Right renal pelvis (tissue), 4 donors: ENCODE results near the gene NFX1. TPM values are rescaled to one million over a fixed set of nuclear protein-coding genes. Genes with fewer than 3 reads are reported as not detected.
"Not testable (repeated sequence)": the region's sequence is repeated elsewhere in the genome, so short reads cannot be mapped to it uniquely, and the experiment has no call there.

Experiments used
- DNase-seq, 4 donors: peaks; one replicate each; pipeline ENCODE4 v3.0.0-alpha.2; 2013; ENCODE audit warnings: low read depth in 4 of 4, low spot score in 3 of 4, missing footprints in 1 of 4
- polyA plus RNA-seq, 4 donors: library from polyadenylated mRNA; unstranded; fragments of 120-200 nt; gene quantifications; one replicate each; pipeline ENCODE4 v1.2.1, GENCODE V29; 2013; ENCODE audit not compliant: insufficient read length in 4 of 4

The NFX1 gene
- polyA plus RNA-seq, 4 donors, result 29.4 to 33.7 (median 32.1) TPM

DNA sequence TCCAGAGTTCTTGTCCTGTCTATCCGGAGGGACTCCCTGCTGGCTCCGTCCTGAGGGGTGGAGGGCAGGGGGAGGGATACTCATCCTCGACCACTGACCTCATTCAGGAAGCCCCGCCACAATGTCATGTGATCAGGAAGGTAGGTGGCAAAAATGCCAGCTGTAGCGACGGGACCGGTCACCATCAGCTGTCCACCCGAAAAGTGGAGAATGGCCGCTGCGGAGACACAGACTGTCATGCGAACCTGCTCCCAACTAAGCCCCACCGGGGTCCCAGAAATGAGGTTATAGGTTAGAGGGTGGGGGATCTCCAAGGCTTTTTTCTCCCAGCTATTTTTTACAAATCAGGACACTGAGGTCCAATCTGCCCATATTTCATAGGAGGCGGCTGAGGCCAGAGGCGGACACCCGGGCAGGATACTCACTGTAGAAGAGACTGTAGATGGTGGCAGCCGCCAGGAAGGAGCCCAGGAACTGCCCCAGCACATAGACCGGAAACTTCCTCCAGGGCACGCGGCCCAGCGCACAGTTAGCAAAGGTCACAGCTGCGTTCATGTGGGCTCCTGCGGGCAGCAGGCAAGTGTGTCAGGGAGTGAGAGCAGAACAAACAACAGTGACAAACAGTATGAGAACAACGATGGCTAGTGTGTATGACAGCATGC lies 95.8 kb downstream of the NFX1 start:
- DNase-seq, result not testable (repeated sequence)

DNA sequence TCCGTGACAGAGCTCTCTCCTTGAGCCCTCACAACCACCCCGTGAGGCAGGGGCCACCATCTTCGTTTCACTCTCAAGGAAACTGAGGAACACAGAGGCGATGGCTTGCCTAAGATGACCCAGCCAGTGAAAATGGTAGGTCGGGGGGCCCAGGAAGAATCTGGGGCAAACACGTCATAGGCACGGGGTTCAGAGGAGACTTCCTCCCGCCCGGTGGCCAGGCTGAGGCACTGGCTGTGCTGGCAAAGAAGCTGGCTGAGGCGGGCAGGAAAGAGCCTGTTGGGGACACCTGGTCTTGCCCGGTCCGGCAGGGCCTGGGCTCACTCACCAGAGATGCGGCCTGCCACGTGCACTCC lies 96.3 kb downstream of the NFX1 start:
- DNase-seq, result not testable (repeated sequence)

DNA sequence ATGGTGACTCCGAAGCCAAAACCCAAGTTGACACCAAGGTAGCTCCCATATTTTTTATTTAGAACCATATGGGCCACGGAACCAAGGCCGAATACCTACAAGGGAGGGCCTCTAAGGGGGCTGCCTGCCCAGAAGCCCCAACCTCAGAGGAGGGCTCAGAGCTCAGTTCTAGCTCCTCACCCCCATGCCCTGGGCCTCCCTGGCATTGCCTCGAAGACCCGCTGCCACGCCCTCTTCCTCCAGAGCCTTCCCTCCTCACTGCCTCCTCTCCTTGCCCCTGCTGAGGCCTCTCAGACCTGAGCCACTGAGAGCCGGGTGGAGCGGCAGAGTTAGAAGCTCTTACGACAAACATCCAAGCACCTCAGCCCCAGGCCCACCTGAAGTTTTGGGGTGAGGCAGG lies 96.7 kb downstream of the NFX1 start:
- DNase-seq, result not testable (repeated sequence)

DNA sequence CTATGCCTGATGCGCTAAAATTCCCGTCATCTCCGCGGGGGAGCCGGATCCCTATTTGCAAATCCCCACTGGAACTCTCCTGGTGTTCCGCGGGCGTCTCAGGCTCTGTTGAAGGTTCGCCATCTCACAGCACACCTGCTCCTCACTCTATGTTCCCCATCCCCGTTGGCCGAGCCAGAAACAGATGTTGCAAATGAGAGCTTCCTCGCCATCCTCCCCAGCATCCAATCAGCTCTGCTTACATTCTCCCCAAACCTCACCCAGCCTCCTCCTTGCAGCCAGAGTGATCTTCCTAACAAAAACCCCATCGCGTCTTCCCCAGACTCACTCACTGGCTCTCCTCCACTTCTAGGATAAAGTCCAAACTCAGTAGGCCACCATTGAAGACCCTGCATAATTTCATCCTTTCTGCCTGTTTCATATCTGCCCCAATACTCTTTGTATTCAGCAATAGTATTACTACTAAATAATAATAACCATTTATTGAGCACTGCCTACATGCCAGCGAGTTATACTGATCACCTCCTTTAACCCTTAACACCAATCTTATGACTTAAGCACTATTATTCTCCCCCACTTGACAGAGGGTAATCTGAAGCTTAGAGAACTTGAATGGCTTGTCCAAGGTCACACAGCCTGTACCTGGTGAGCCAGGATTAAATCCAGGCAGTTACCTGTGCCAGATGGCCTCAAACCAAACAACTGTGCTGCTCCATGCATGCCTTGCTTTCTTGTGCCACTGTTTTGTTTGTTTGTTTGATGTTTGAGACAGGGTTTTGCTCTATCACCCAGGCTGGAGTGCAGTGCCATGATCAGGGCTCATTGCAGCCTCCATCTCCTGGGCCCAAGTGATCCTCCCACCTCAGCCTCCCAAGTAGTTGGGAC lies 98.0 kb downstream of the NFX1 start:
- DNase-seq, result no peak

DNA sequence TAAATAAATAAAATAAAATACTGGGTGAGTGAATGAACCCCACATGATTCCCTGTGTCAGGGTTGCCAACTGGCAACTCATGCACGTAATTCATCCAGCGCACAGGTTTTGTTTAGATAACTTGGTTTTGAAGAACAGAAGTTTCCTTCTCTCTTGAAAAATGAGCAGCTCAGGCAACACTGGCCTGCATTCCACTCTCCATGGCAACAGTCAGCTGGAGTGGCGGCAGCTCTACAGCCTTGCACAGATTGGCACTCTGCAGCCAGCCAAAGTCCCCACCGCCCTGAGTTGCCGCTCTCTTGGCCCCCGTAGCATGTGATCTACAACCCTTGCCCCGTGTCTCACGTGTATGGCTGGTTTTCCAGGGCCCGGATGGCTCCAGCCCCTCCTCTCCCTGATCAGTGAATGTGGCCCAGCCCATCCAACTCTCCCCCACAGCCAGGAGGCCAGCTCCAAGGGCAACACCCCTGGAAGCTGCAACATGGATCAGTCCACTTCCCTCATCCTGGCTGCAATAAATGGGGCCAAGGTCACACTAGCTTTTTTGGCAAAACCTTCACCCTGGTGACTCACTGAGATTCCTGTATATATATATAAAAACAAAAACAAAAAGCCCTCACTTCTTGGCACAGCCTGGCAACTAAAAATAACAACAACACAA lies 100.9 kb downstream of the NFX1 start:
- DNase-seq, result peak; percentile 44 to 65 (median 61)

DNA sequence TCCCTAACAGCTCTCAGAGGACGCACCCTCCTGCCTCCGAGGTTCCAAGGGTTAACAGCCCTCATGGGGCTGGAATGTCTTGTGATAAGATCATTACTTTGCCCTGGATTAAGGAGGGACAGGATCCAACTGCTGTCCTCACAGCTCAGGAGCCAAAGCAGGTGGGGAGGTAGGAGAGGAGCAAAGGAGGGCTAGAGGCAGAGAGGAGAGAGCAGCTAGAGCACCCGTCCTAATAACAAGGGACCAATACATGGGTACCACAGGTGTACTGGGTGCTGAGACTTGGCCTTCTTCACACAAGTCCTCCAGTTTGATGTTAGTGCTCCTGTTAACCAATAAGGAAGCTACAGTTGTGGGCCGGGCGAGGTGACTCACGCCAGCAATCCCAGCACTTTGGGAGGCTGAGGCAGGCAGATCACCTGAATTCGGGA lies 102.3 kb downstream of the NFX1 start:
- not testable (repeated sequence) for DNase-seq

DNA sequence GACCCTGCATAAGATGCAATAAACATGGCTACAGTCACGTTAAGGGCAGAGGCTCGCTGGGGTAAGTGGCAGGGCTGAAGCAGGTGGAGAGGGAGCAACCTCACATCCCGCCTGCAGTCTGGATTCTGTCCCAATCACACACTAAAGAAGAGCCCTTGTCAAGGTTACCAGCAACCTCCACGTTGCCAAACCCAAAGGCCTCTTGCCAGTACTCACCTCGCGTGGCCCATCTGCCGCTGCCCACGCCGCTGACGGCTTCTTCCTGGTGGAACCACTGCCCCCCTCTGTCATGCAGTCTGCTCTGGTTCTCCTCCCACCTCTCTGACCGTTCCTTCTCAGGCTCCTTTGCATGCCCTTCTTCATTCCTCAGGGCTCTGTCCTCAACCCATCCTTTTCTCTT lies 103.3 kb downstream of the NFX1 start:
- no peak for DNase-seq

DNA sequence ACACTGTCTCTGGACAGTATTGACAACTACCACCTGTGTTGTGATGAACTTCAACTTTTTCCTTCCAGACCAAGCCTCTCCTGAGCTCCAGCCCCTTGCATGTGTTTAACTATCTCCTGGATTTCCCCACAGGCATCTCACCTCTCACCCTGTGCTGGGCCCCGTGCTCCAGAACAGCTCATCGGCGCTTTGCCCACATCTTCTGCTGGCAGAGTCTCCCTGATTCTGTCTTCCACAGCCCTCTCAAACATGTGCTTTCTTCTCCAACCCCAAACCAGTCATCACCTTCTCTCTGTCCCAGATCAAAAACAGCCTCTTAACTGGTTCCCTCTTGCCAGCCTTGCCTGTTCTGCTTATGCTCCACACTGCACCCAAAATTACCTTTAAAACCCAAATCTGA lies 103.7 kb downstream of the NFX1 start:
- not testable (repeated sequence) for DNase-seq

DNA sequence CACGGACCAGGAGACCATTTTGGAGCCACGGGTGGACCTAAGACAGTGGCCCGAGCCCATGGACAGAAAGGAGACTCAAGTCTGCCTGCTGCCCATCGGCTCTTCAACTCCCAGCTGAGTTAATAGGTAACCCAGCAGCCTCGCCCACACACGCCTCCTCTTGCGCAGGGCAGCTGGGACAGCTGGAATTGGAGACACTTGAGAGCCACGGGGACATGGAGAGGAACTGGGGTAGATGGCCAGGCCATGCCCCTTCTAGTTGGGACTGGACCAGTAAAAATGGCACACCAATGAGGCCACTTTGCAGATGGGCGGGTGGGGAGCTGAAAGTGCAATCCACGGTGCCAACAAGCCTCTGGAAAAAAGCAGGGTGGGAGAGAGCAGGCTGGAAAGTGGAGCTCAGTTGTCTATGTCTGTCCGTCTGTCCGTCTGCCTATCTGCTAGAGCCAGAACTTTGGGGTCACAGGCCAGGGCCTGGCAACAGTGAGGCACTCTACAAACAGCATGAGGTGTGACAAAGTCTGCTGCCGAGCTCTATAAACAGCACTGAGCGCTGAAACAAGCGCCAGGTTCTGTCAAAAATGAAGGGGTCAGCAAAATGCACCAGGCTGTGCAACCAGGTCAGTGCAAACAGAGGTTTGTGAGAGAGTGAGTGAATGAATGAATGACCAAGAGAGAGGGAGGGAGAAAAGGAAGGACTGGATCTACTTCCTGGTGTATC lies 105.0 kb downstream of the NFX1 start:
- not testable (repeated sequence) for DNase-seq

DNA sequence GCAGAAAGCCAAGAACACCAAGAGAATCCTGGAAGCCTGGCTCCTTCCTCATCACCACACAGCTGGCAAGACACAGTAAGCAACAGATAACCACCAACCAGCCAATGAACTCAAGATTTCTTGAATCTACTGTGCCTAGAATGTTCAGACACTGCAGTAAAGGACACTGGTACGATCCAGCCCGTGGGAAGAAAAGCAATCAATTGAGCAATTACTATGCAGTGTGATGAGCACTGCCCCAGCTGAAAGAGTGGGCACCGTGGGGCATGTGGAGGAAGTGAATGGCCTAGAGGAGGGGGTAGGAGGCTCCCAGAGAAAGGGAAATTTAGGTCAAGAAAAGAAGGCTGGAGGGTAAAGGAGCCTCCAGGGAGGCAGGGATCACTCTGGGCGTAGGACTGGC lies 107.5 kb downstream of the NFX1 start:
- DNase-seq, result not testable (repeated sequence)

DNA sequence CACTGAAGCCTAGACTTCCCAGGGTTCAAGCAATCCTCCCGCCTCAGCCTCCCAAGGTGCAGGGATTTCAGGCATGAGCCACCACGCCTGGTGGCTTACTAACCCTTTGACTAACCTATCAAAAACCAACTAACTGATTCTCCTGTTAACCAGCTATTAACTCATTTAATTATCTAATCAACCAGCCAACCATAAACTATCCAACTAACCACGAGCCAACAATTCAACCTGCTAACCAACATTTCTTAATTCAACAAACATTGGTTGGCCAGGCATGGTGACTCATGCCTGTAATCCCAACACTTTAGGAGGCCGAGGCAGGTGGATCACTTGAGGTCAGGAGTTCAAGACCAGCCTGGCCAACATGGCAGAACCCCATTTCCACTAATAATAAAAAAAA lies 108.7 kb downstream of the NFX1 start:
- not testable (repeated sequence) for DNase-seq

DNA sequence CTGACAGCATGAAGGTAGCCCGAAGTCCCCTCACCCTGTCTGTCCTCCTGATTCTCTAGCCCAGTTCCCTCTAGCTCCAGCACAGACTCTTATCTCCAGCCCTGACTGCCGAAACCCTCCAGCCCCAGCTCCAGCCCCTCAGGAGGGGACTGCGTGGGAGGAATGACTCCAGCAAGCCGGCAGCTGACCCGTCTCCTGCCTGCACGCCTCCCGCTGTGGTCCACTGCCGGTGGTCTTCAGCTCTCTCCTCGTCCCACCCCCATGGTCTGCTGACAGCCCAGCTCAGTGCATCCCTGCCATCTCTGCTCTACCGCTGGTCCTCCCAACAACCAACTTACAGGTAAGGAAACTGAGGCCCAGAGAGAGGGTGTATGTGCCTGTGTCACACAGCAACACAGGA lies 111.5 kb downstream of the NFX1 start:
- not testable (repeated sequence) for DNase-seq

DNA sequence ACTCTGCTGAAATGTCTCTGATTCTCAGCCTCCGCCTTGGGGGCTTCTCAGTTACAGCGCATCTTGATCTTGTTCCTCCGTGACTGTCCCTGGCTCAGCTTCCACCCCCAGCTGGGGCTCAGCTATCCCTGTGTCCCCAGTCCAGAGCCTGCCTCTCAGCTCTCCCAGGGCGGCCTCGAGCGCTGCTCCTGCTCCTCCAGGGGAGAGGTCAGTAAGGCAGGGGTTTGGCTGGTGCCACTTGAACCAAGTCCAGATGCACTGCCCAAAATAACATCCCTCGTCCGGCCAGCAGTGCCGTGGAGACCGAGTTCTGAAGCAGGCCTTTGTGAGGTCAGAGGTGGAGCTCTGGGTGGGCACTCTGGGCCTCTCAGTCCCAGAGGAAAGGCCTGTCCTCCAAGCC lies 112.1 kb downstream of the NFX1 start, which contains the start of gene AQP7:
TSS of gene AQP7 (minus strand) at position 198 of the 400 bp plus-strand sequence. CDS start 1,306 bp downstream, outside the sequence.
- not testable (repeated sequence) for DNase-seq

DNA sequence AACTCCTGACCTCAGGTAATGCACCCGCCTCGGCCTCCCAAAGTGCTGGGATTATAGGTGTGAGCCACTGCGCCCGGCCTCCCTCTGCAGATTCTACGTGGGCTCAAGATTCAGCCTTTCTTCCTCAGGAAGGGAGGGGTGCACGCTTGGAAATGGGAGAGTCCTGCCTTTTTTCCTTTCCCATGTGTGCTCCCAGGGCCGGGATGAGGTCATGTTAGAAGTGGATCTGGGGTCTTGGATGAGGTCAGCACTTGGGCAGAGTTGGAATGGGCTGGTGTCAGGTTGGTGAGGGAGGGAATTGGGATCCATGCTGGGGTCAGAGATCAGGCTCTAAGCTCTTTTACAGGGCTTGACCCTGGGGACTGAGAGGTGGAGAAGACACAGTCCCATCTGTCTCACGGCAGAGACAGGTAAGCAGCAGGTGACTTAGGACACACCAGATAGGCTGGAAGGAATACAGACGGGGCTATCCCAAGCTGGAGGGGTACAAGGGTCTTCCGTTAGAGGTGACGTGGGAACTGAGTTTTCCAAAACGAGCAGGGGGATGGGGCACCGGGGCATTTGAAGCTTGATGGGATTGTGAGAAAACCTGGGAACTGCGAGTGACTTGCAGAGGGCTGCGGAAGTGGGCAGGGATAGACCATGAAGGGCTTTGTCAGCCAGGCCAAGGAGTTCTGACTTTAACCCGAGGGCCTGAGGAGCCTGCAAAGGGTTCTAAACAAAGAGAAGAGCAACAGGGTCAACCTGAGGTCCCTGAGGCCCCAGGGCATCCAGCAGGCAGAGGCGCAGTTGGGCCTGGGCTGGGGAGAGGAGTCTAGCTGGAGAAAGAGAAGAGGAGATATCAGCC lies 113.8 kb downstream of the NFX1 start:
- no peak for DNase-seq

DNA sequence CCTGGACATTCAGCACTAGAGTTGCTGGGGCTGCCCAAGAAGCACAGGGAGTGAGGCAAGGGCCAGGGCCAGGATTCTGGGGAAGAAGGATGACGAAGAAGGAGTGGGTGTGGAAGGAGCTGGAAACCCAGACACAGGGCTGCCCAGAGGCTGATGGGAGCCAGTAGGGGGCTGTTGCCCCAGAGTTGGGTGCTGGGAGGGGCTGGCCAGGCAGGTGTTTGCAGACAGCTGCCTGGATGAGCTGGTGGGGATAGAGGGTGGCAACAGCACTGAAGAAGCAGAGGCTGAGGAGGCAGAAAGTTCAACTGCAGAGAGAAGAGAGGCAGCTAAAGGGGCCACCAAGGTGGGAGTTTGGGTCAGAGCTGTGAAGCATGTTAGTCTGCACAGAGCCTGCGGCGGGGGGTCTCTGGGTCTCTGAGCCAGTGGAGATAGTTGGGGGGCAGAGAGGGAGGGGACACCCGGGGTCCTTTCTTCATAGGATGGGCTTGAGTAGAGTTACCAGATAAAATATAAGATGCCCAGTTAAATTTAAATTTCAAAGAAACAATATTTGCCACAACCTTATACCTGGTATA lies 114.6 kb downstream of the NFX1 start:
- DNase-seq, result no peak

DNA sequence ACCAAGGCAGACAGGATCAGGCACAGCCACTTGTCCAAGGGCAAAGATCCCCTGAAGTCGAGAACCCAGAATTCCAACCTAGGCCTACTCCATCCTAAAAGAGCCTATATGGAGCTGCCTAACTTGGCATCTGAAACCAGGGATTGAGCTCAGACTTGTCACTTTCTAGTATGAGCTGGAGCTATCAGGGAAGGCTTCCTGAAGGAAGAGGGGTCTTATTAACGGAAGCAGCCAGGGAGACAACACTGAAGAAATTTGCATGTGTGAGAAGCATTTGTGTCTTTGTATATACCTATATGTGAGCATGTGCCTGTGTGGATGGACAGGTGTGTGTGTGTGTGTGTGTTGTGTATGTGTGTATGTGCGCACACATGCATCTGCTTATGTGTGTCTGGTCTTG lies 116.7 kb downstream of the NFX1 start:
- no peak for DNase-seq

DNA sequence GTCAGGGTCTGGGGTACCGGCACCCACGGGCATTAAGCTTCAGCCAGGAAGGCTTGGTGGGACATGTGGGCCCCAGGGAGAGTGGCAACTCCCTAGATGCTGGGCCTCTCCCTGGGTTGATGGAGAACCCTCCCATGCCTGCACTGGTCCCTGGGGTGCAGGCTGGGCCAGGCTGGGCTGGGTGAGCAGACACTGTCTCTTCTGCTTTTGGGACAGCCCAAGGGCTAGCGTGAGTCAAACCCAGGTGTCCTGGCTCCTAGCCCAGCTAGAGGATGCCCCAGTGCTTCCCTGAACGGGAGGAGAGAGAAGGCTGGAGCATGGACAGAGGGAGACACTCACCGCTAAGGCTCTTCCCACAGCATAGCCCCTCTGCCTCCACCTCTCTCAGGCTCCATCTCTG lies 117.8 kb downstream of the NFX1 start:
- DNase-seq, result no peak

DNA sequence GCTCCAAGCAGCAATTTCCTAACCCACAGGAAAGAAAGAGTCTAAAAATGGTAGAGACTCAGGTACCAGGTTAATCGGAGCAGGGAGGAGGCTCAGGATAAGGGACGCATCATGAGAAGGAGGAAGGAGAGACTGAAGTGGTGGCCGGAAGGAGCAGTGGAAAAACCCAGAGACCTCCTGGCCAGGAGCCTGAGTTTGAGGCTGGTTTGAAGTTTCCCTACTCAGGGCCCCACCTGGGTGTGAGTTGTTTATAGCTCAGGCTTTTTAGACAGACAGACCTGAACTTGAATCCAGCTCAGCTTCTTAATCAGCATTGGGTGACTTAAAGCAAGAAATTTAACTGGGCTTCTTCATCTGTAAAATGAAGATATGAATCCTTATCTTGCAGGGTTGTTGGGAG lies 124.0 kb downstream of the NFX1 start:
- DNase-seq, result no peak

DNA sequence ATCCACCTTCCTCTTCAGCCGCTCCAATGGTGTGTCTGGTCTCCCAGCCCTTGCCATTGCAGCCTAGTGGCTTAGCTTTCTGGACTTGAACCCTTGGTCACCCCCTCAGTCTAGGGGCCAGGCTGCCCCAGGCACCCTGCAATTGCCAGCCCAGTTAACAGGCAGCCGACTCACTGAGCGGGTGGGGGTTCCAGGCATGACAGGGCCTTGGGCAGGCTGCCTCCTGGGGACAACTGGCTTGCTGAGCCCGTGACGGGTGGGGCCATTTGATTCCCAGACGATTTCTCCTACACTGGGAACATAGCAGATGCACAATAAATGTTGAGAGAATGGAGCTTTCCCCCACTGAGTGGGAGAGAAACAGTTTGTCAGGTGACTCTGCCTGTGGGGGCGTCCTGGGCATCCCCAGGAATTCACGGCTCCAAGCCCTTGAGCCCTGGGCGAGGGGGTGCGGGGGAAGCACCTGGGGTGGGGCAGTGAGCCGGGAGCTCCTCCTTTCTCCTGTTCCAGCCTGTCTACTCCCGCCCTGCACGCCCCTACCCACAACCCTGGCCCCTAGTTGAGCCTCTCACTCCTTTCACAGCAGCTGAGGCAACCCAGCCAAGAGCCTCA lies 124.7 kb downstream of the NFX1 start:
- DNase-seq, result no peak
